K562 (cell line): ENCODE results near the gene DLG3. TPM values are rescaled to one million over a fixed set of nuclear protein-coding genes. Genes with fewer than 3 reads are reported as not detected.

ENCODE experiments used
- ATAC-seq: fragments of 200-7000 bp; cut with Tn5 transposase; 3 replicates; pipeline ENCODE4 v1.9.1; 2020; ENCODE audit warnings: moderate library complexity
- BruUV-seq: library from RNA; stranded (reverse); fragments of 400-500 nt; replicated peaks from 2 replicates; lab custom pipeline; 2021; lab: Mats Ljungman, UMichigan
- CTCF ChIA-PET: fragments of 300-600 bp; formaldehyde crosslinking; extraction: SDS; loops from one replicate; lab custom pipeline; 2021; ENCODE audit warnings: low intra/inter-chr PET ratio; lab: Yijun Ruan, JAX
- POLR2A ChIA-PET: fragments of 300-600, 350-650 bp; sonication (Branson Sonifier 250); formaldehyde crosslinking; extraction: SDS; loops from one replicate; lab custom pipeline; 2021; ENCODE audit warnings: antibody characterized with exemption, inconsistent platforms; lab: Yijun Ruan, JAX
- DNase-seq, 4 experiments: peaks; one replicate each; pipeline versions ENCODE4 v3.0.0 to v3.0.0-alpha.2; 2011 to 2018; ENCODE audit warnings: low spot score in 3 of 4, mixed read lengths in 3 of 4; ENCODE audit errors: extremely low read depth in 1 of 4
- FAIRE-seq: peaks from 2 replicates; lab custom pipeline; 2011; peaks lifted over from hg19 to GRCh38; lab: Jason Lieb, UNC
- H2AFZ ChIP-seq: 2 replicates; pipeline ENCODE4 v1.6.0; 2011; ENCODE audit warnings: low read depth, low read length, control low read depth, inconsistent platforms
- H3K27ac ChIP-seq: fragments of 200-600 bp; 3 replicates; pipeline ENCODE4 v1.8.0; 2011; ENCODE audit warnings: low read depth, mild to moderate bottlenecking, control low read depth, inconsistent platforms, low read length, moderate library complexity, mixed read lengths; ENCODE audit errors: extremely low read depth
- H3K27me3 ChIP-seq, 2 experiments: fragments of 300-600 bp in 1 of 2; 2 replicates in 1 of 2; 3 replicates in 1 of 2; pipeline versions ENCODE4 v1.6.0 to v1.8.0; 2011; ENCODE audit warnings: inconsistent platforms in 2 of 2, low read length in 2 of 2, mild to moderate bottlenecking in 1 of 2, mixed read lengths in 1 of 2, moderate library complexity in 1 of 2; ENCODE audit not compliant: control insufficient read depth in 2 of 2, insufficient read depth in 2 of 2
- H3K36me3 ChIP-seq: fragments of 300-600 bp; 3 replicates; pipeline ENCODE4 v1.8.0; 2011; ENCODE audit warnings: mild to moderate bottlenecking, low read length, inconsistent platforms; ENCODE audit not compliant: control insufficient read depth, insufficient read depth
- H3K4me1 ChIP-seq, 2 experiments: fragments of 200-600 bp in 1 of 2; replicated peaks in 1 of 2; 2 replicates in 1 of 2; 3 replicates in 1 of 2; pipeline versions ENCODE4 v1.5.1 to v1.8.0; 2011; ENCODE audit warnings: inconsistent platforms in 2 of 2, low read length in 2 of 2, mild to moderate bottlenecking in 1 of 2, mixed read lengths in 1 of 2, moderate library complexity in 1 of 2; ENCODE audit not compliant: control insufficient read depth in 2 of 2, insufficient read depth in 2 of 2
- H3K4me2 ChIP-seq: 2 replicates; pipeline ENCODE4 v1.6.1; 2011; ENCODE audit warnings: low read length, control low read depth, inconsistent platforms, mixed read lengths; ENCODE audit not compliant: insufficient read depth
- H3K4me3 ChIP-seq: fragments of 200-600 bp; sonication (generic), shearing (Covaris generic); 2 replicates; pipeline ENCODE4 v1.5.1; 2016; ENCODE audit warnings: control low read depth, inconsistent platforms
- H3K79me2 ChIP-seq: fragments of 200-600 bp; 3 replicates; pipeline ENCODE4 v1.8.0; 2011; ENCODE audit warnings: low read length, inconsistent platforms; ENCODE audit not compliant: control insufficient read depth, insufficient read depth
- H3K9ac ChIP-seq, 2 experiments: 2 replicates each; pipeline versions ENCODE4 v1.6.0 to v1.6.1; 2011; ENCODE audit warnings: low read depth in 2 of 2, low read length in 2 of 2, control low read depth in 1 of 2, inconsistent platforms in 1 of 2, mild to moderate bottlenecking in 1 of 2, mixed read lengths in 1 of 2; ENCODE audit not compliant: insufficient read depth in 1 of 2
- H3K9me1 ChIP-seq: one replicate; pipeline ENCODE4 v1.6.0; 2011; ENCODE audit warnings: inconsistent platforms, mild to moderate bottlenecking, low read length, moderate library complexity; ENCODE audit not compliant: control insufficient read depth, insufficient read depth
- H3K9me3 ChIP-seq: replicated peaks from 2 replicates; pipeline ENCODE4 v1.5.1; 2011; ENCODE audit warnings: low read depth, low read length, inconsistent platforms; ENCODE audit not compliant: control insufficient read depth, insufficient read depth
- H4K20me1 ChIP-seq: replicated peaks from 2 replicates; pipeline ENCODE4 v1.6.1; 2011; ENCODE audit warnings: low read length, inconsistent platforms, mixed read lengths; ENCODE audit not compliant: control insufficient read depth, insufficient read depth
- FOXA3 ChIP-seq, 2 experiments: fragments of 450-650 bp in 1 of 2; sonication (generic) in 1 of 2; formaldehyde crosslinking; IDR thresholded peaks in 1 of 2; conservative IDR thresholded peaks in 1 of 2; 2 replicates each; pipeline versions ENCODE4 v1.4.0 to v1.8.0; 2020 to 2022; ENCODE audit warnings: mild to moderate bottlenecking in 2 of 2, missing genetic modification reagents in 1 of 2
- GTF2B ChIP-seq: IDR thresholded peaks from 2 replicates; pipeline ENCODE4 v1.6.1; 2011; ENCODE audit not compliant: insufficient read length; ENCODE audit errors: extremely low read depth
- HMG20A ChIP-seq: fragments of 450-650 bp; formaldehyde crosslinking; conservative IDR thresholded peaks from 2 replicates; pipeline ENCODE4 v1.4.0; 2020; ENCODE audit warnings: mild to moderate bottlenecking, mixed read lengths
- MTA2 ChIP-seq: fragments of 450-650 bp; IDR thresholded peaks from 2 replicates; pipeline ENCODE4 v1.6.1; 2016; ENCODE audit warnings: low read depth
- NFIC ChIP-seq: fragments of 450-650 bp; IDR thresholded peaks from 2 replicates; pipeline ENCODE4 v1.6.1; 2017; ENCODE audit warnings: mild to moderate bottlenecking, inconsistent platforms
- THRA ChIP-seq: fragments of 450-650 bp; IDR thresholded peaks from 2 replicates; pipeline ENCODE4 v1.6.1; 2017; ENCODE audit warnings: mild to moderate bottlenecking, moderate library complexity
- ZBTB9 ChIP-seq: fragments of 450-650 bp; formaldehyde crosslinking; IDR thresholded peaks from 2 replicates; pipeline ENCODE4 v1.4.0; 2020; ENCODE audit warnings: mild to moderate bottlenecking, moderate library complexity
- ZNF121 ChIP-seq: sonication (generic); formaldehyde crosslinking; conservative IDR thresholded peaks from 2 replicates; pipeline ENCODE4 v1.8.0; 2022; ENCODE audit warnings: missing genetic modification reagents
- ZNF384 ChIP-seq: IDR thresholded peaks from 2 replicates; pipeline ENCODE4 v1.6.1; 2012; ENCODE audit warnings: low read depth, low read length, improper control_type of control experiment
- WGBS: fragments of 100-300 bp; shearing (Covaris generic); methylation state at CpG from one replicate; pipeline ENCODE4 v1.1.6; 2016; ENCODE audit warnings: low coverage, mixed read lengths; ENCODE audit not compliant: insufficient coverage; ENCODE audit errors: missing lambda C conversion rate; 5-methylcytosine and 5-hydroxymethylcytosine counted together
- in situ Hi-C: fragments of 300-500 bp; cut with MboI; formaldehyde crosslinking; loops from 4 replicates; pipeline ENCODE4 v1.15.0; 2018; ENCODE audit warnings: inconsistent platforms, mixed read lengths
- intact Hi-C: fragments of 100-400 bp; cut with micrococcal nuclease; formaldehyde crosslinking; loops from 2 replicates; pipeline ENCODE4 v1.14.2; 2022
- polyA plus RNA-seq, 8 experiments: library from polyadenylated mRNA; depleted of rRNA in 4 of 8; stranded (reverse) in 5 of 8; unstranded in 3 of 8; fragments of >200 nt; fragmentation: Nextera tagmentation in 2 of 8; fragmentation: Illumina TruSeq in 1 of 8; extraction: Ambion mirVana in 2 of 8; extraction: Trizol in 1 of 8; gene quantifications; 2 replicates each; pipeline versions ENCODE4 v1.2.1 to v1.2.3, GENCODE V29; 2011 to 2014; ENCODE audit warnings: inconsistent platforms in 1 of 8, missing spikeins in 1 of 8
- total RNA-seq, 7 experiments: library from RNA; depleted of rRNA in 6 of 7; stranded (reverse); fragments of >200 nt in 6 of 7; fragmentation: Illumina TruSeq in 2 of 7; extraction: Trizol in 2 of 7; gene quantifications; 2 replicates each; pipeline versions ENCODE4 v1.2.1 to v1.2.3, GENCODE V29; 2011 to 2021; ENCODE audit warnings: low replicate concordance in 1 of 7

The DLG3 gene
- total and polyA plus RNA-seq, 9 of the 15 experiments (the other 6 are each of a cell fraction or from before 2014, with no cell fraction given), result 3.1 to 15.7 (median 8.8) TPM

GRCh38 chrX:70424801-70425200 lies 19.8 kb upstream of the DLG3 start (continued):
- no peak for TF ChIP-seq GTF2B
- no peak for TF ChIP-seq ZNF384
- no peak for TF ChIP-seq HMG20A (CRISPR knock-in tag)
- TF ChIP-seq FOXA3 (CRISPR knock-in tag; conservative IDR thresholded peaks at IDR 0.05 in 1 of 2, IDR thresholded peaks at IDR 0.05 in 1 of 2), result no peak
- no peak for TF ChIP-seq ZBTB9 (CRISPR knock-in tag)
- no peak for TF ChIP-seq ZNF121
- TF ChIP-seq MTA2, result no peak

GRCh38 chrX:70426286-70427278 lies 18.1 kb upstream of the DLG3 start:
- ATAC-seq, result no peak
- H3K4me2 ChIP-seq, result no peak overlapping the region
- no peak for TF ChIP-seq THRA
- TF ChIP-seq NFIC, result peak; percentile 52
- no peak overlapping the region for H3K9ac ChIP-seq
- intact Hi-C loops (no loop called here), in situ Hi-C loops (no loop called here)
- 22% methylated on average over 9 of the region's 15 CpGs for WGBS
- FAIRE-seq, result no peak
- H3K27ac ChIP-seq, result no peak overlapping the region
- no peaks in the 10 kb centered on the region; a peak in 1 of 5 replicates for H3K4me1 ChIP-seq
- no TSS peak for BruUV-seq
- no peaks in the 10 kb centered on the region for H3K36me3 ChIP-seq
- no peak for DNase-seq
- no peaks in the 10 kb centered on the region for H4K20me1 ChIP-seq
- ChIA-PET POLR2A (no interaction called here), CTCF (no interaction called here)
- no peaks in the 10 kb centered on the region for H3K9me3 ChIP-seq
- H3K4me3 ChIP-seq, result no peak overlapping the region
- H2AFZ ChIP-seq, result no peak overlapping the region
- H3K79me2 ChIP-seq, result no peaks in the 10 kb centered on the region
- H3K9me1 ChIP-seq, result no peaks in the 10 kb centered on the region
- H3K27me3 ChIP-seq, result no peaks in the 10 kb centered on the region; a peak in 1 of 5 replicates
